GM18519 (cell line): ENCODE data around the gene ASZ1.
A peak's percentile ranks its signal among the peaks of the same experiment; 100 is the strongest.

Source experiments
- ATAC-seq: cut with Tn5 transposase; IDR thresholded peaks from one replicate; pipeline ENCODE4 v1.9.1; 2021; ENCODE audit warnings: mild to moderate bottlenecking, moderate library complexity; ENCODE audit not compliant: unreplicated experiment, low FRiP score

ASZ1 gene

DNA sequence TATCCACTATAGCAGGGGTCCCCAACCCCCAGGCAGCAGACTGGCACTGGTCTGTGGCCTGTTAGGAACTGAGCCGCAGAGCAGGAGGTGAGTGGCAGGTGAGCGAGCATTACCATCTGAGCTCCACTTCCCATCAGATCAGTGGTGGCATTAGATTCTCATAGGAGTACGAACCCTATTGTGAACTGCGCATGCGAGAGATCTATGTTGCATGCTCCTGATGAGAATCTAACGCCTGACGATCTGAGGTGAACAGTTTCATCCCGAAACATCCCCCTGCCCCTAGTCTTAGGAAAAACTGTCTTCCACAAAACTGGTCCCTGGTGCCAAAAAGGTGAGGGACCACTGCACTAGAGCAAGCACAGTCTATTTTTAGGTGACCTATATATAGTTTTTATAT lies 23.6 kb downstream of the ASZ1 start:
- no peak for ATAC-seq

DNA sequence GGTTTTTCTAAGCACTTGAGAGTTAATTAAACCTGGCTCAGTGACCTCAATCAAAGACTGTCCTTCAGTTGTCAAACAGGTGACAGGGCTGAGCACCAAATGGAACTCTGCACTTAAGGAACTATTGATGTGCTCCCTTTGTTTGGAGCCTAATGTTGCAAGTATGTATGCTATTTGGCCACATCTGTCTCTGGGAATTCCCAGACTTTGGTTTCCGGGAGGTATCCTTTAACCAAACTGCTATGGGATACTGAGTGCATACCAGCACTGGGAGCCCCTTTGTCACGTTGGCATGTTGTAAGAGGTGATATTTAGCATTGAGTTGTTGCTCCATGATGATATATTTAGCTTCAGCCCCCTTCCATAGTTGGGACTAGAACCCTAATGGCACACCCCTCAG lies 25.2 kb downstream of the ASZ1 start:
- no peak for ATAC-seq

- ATAC-seq, result no peak
These were observed 25.8 kb downstream of the ASZ1 start for GRCh38 chr7:117401293-117402002.

DNA sequence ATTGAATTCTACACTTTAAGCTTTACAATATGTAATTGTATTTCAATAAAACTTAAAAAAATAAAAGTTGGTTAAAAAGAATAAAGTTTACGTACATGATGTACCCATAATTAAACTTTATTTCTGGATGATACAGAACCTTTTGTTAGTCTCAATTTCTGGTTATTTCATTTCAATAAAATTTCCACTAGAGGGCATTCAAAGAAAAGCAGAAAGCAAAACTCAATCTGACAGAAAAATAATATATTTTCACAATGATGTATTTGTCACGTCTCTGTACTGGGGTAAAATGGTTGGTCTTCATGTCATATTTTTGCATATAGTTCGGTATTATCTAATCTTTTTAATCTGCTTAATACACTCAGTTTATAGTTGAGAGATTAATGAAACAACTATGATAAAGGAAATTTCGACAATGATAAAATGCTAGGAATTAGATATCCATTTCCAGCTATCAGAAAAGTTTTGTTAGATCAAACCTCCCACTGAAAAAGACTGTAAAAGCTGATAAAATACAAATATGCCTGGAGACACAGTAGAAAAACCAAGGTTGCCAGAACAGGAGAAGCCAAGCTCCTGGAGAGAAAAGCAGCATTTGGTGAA lies 27.4 kb downstream of the ASZ1 start:
- no peak for ATAC-seq

- no peak for ATAC-seq
These were observed 31.6 kb downstream of the ASZ1 start for GRCh38 chr7:117395743-117396142.

DNA sequence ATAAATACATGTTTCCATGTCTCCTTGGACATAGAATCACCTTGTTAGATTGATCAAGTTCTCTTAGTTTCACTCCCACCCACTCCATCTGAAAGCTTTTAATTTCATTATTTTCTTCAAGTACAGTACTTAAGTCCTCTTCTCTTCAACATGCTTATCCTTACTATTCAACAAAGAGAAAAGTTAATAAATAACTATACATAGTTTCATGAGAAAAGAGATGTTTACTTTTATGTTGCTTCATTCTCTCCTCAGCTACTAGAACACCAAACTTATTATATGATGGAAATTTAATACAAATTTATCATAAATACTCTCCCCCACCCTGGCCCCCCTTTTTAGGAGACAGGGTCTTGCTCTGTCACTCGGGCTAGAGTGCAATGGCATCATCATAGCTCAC lies 33.5 kb downstream of the ASZ1 start:
- no peak for ATAC-seq

- no peak for ATAC-seq
These were observed 37.4 kb downstream of the ASZ1 start for GRCh38 chr7:117389871-117390270.

DNA sequence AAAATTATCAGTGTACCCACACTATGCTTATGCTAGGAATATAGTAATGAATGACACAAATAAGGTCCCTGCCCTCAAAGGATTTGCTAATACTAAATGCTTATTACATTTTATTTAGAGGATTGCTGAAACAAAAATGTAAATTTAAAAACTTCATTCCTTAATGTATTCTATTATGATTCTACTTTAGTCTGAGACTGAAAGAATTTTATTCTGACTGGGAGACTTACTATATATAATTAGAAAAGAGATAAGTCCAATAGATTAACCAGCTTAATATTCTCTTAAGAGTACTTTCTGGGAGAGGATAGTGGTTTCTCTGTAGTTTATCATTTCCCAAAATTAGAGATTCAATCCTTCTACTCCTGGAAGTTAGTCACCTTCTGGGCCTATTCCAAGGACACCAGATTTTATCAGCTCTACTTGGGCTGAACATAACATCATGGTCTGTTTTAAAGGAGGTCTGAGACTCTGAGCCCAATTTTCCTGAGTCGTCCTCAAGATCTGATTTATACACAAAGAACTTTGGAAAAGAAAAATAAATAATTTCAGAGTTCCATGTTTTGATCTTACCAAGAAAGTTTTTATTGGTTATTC lies 41.1 kb downstream of the ASZ1 start:
- no peak for ATAC-seq

DNA sequence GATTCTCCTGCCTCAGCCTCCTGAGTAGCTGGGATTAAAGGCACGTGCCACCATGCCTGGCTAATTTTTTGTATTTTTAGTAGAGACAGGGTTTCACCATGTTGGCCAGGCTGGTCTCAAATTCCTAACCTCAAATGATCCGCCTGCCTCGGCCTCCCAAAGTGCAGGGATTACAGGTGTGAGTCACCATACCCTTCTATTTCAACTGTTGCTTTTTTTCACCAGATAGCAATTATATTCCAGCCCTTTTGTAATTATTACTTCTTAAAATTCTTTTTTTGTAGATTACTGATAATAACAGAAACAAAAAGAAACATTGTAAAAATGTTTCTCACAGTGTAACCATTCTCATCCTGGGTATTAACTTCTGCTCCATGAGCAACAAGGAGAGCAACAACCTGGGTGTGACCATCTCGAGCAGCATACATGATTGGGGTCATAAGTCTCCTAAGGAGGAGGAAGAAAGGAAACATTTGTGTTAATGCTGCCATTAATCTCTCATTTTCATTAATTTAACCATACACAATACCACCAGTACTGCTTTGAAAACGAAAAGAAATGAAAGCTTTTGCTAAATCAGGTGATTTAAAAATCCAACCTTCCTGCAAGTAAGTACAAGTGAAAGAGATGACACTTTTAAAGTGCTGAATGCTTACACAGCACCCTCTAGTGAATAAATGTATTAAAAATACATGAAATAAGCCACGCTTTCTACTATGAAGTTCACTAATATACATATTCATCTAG lies 41.8 kb downstream of the ASZ1 start:
- peak; percentile 61 for ATAC-seq

DNA sequence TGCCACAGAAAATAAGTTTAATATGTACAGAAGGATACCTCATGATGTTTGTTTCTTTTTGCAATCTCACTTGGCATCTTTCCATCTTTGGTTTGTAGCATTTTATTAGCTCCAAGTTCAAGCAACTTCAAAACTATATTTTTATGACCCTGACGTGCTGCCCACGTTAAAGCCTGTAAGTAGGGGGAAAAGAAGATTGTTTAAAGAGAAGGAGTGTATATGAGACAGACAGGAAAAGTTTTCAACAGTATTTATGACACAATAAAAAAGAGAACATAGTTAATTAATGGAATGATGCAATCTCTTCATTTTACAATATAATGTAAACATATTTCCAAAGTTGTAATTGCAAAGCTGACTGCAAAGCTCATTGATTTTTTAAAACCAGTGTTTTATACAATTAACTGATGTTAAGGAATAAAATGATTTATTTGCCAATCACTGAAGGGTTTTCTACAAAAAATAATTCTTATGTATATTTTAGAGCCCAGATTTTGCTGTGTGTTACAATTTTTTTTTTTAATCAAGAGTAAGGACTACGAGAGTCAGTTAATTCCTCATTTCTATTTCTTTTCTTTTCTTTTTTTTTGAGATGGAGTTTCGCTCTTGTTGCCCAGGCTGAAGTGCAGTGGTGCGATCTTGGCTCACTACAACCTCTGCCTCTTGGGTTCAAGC lies 42.5 kb downstream of the ASZ1 start:
- ATAC-seq, result no peak

GRCh38 chr7:117383483-117384189 lies 43.7 kb downstream of the ASZ1 start:
- no peak for ATAC-seq

DNA sequence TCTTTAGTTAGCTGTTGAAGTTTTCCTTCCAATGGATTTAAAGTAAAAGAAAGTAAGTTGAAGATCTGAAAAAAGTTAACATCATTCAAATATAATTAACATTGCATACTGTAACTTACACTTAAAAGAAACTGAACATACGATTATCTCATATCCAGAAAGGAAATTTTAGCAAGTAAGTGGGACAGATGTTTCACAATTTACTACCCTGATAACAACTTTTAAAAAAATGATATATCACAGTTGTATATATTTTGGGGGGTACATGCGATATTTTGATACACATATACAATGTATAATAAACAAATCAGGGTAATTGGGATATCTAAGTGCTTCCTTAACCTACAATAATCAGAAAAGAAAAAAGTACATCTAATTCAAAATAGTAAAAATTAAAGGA lies 44.2 kb downstream of the ASZ1 start:
- no peak for ATAC-seq

- ATAC-seq, result no peak
These were observed 45.9 kb downstream of the ASZ1 start for GRCh38 chr7:117381362-117381761.

DNA sequence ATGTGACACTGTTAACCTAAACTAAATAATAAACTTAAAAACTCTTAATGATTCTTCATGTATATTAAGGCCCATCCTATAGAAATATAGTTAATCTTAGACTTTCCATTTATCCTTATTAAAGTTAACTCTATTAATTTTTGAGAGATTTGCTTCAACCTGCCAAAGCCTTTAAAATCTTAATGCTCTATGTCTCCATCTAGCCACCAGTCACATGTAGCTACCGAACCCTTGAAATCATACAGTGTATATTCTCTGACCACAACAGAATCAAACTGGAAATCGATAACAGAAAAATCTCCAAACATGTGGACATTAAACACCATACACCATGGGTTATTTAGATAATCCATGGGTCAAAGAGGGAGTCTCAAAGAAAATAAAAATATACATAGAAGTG lies 51.9 kb downstream of the ASZ1 start:
- no peak for ATAC-seq

- no peak for ATAC-seq
These were observed 55.2 kb downstream of the ASZ1 start for GRCh38 chr7:117372073-117372472.

DNA sequence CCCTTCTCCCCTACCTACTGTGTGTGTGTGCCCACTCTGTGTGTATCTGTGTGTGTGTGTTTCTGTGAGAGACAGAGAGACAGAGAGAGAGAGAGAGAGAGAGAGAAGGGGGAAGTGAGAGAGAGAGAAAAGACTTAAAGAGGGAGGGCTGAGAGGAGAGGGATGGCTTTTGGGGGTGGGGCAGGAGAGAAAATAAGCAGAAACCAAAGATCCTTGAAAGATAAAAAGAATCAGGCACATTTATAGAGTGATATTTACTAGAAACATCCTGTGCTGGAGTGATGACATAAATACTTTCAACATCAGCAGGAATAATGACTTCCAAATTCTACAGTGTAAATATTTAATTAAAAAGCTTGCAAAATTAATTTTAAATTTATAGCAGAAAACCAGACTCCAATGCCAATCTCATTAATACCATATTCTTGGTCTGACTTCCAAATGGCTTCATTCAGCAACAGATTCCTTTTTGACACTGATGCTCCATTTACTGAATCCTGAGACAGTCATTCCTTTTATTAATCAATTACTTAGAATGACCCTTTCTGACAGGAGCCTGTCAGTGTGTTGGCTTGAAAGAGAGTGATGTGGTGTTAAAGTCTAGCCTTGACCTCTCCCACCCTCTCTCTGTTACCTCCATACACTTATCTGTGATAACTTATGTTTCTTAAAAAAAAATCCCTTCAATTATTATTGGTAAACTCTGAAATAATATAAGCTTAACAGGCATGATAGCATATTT lies 62.8 kb downstream of the ASZ1 start:
- no peak for ATAC-seq

- ATAC-seq, result no peak
These were observed 64.9 kb downstream of the ASZ1 start for GRCh38 chr7:117362294-117362888.

- ATAC-seq, result no peak
These were observed 77.3 kb downstream of the ASZ1 start for GRCh38 chr7:117350027-117350426.

DNA sequence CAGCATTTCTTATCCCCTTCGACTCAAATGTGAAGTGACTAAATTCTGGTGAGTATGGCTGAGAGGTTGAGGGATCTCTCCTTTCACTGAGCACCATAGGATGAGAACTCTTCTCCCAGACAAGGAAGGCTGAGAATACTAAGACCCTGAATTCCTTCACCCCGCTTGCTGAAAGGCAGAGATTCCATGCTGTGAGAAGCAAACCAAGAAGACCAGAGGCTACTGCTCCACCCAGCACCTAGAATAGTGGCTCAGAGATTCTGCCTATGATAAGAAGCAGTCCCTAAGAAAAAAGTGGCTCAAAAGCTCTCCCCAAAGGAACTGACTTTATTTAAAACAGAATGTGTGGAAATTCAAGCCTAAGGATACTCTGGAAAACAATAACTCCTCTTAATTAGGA lies 77.7 kb downstream of the ASZ1 start:
- no peak for ATAC-seq
